Activated CD4-positive, alpha-beta T cell treated with anti-CD3 and anti-CD28 coated beads, Interleukin-2, amount 50 U/mL, for 1 hour (primary cell): ENCODE measurements around the gene EFCC1.
"Not testable (repeated sequence)": the region's sequence is repeated elsewhere in the genome, so short reads cannot be mapped to it uniquely, and the experiment has no call there.

ENCODE experiments used
- DNase-seq: peaks from one replicate; pipeline ENCODE4 v3.0.0-alpha.2; 2020

EFCC1 gene

DNA sequence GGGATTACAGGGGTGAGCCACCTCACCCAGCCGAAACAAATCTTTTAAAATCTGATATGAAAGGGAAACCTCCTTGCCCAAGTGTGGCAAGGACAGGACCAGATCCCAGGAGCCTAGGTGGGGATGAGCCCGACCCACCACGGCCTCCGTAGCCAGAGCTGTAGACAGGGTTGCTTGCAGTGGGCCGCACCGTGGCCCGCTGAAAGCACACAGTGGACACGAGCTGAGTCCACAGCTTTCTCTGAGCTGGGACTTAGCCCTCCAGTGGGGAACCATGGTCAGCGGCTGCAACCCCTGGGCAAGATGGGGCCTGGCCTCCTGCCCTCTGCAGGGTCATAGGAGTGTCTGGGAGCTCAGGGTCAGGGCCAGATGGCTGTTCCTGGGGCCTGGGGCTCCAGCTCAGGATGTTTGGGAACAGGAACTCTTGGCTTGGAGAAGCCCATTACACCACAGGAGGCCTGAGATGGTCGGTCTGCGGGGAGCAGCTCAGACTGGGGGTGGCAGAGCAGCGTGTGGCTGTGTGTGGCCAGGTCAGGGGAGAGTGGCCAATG lies 84.1 kb downstream of the EFCC1 start:
- DNase-seq = no peak

DNA sequence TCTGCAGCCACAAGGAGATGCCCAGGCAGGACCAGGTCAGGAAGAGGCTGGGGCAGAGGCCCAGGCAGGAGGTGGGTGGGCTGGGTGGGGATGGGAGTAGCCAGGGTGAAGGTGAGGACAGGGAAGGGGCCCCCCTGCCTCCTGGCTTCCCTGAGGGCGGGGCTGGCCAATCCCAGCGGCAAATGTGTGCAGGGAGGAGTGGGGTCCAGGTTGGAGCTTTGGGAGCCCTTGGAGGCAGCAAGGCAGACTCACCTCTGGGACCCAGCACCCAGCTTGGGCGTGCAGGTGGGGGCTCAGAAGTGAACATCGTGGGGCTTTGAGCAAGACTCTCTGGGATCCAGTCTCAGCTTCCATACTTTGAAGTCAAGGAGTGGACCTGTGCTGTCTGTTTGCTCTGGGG lies 84.7 kb downstream of the EFCC1 start:
- DNase-seq = no peak

DNA sequence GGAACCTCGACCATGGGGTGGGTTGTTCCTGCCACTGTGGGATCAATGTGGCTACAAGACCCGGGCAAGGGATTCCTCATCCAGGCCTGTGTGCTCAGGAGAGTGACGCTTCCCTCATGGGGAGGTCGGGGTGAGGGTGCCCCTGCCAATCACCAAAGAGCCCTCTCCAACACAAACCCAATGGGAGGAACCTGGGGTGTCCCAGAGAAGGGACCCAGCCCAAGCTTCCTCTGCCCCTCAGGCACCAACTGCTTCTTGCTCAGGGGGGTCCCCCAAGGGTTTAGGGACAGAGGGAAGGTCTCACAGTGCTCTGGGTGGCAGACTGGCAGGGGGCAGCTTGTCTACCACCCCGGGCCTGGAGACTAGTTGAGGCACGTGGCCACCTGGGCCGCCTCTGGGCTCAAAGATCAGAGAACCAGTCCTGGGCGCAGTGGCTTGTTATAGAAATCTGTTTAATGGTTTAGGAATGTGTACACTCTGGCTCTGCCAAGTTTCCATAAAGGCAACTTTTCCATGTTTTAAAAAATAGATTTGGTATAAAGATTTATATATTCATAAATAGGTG lies 86.1 kb downstream of the EFCC1 start:
- no peak for DNase-seq

DNA sequence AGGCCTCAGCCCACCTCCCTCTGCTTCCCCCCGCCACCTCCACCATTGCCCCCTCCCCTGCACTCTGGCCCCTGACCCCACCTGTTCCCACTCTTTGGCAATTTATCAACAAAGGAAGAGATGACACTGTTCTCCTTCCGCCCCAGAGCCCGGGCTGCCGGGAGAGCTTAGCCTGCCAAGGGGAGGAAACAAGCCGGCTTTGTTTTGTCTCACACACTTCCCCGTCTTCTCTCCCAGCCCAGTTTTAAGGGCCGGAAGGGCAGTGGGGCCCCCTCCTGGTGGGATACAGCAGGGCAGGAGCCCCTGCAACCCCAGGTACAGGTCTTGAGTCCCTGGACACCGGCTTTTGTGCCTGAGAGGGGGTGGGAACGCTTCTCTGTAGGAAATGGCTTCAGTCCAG lies 86.8 kb downstream of the EFCC1 start:
- DNase-seq = peak; percentile 11

DNA sequence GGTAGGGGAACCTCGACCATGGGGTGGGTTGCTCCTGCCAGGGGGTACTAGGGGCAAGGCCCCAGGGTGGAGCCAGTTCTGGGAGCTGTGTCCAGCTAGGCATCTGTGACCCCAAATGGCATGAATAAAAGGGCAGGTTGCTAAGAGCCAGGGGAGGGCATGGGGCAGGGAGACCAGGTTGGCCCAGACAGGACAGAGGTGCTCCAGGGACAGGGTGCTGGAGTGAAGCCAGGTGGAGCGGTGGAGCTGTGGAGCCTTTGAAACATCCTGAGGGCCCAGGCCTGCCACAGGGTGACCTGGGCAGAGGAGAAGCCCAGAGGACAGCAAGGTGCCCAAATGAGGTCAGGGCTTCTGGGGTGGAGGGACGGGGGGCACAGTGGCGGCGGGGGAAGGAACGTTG lies 87.2 kb downstream of the EFCC1 start:
- DNase-seq = not testable (repeated sequence)
